GM18858 (cell line): ENCODE results near the gene CLP1.

ENCODE experiments used
- ATAC-seq: cut with Tn5 transposase; IDR thresholded peaks from one replicate; pipeline ENCODE4 v1.9.1; 2021; ENCODE audit not compliant: unreplicated experiment

The CLP1 gene

DNA sequence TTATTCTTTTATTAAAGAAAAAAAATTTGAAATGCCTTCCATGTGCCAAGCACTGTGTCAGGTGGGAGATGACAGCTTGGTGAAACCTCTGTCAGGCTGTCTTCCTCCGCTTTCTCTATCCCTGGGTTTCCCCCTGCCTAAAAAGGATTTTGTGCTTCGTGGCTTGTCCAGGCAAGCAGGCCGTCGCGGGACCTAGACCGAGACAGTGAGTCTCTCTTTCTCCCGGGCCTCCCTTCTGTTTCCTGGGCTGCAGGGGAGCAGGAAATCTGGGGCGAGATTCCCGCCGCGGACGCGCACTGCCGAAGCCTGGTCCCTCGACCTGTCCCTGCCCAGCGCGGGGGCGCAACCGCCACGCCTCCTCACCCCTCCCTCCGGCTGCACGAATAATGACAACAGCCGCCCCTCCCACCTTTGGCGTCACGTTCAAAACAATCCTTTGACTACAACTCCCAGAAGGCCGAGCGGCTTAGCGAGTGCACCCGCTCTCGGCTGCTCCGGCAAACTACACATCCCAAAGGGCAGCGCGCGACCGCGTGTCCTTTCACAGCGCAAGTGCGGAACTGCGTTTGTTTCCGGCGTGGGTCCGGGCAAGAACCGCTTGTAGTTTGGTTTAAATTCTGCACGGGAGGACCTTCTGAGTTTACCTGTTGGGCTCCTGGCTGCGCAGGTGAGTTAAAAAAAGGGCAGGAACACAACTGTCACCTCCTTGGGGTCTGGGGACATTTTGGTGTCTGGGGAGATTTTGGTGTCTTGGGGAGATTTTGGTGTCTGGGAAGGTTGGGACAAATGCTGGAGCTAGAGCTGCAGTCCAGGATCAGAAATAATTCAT lies at the start of gene CLP1:
CLP1 (plus strand) TSS at position 569 of the 829 bp plus-strand sequence. CDS start 1,715 bp downstream, outside the sequence.
- ATAC-seq: peak; percentile 99

- ATAC-seq: no peak
Measured at GRCh38 chr11:57610170-57610569, 47.4 kb upstream of the CLP1 start.

GRCh38 chr11:57614234-57614772 lies 43.3 kb upstream of the CLP1 start:
- ATAC-seq: no peak

DNA sequence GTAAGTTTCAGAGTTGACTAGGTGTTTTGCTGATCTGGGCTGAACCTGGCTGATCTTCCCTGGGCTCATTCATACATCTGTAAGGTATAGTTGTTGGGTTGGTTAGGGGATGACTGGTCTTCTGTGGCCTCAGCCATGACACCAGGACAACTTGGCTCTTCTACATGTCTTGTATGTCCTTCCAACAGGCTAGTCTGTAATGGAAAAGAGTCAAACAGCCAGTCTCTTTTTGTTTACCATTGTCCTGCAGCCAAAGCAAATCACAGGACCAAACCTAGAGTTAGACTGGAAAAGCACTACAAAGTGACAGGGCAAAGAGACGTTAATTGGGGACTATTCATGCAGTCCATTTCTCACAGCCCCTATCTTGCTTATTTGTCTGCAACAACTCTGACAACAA lies 42.3 kb upstream of the CLP1 start:
- ATAC-seq: no peak

GRCh38 chr11:57616595-57616994 lies 41.0 kb upstream of the CLP1 start:
- ATAC-seq: no peak

- ATAC-seq: no peak
Measured at GRCh38 chr11:57618438-57618837, 39.1 kb upstream of the CLP1 start.

DNA sequence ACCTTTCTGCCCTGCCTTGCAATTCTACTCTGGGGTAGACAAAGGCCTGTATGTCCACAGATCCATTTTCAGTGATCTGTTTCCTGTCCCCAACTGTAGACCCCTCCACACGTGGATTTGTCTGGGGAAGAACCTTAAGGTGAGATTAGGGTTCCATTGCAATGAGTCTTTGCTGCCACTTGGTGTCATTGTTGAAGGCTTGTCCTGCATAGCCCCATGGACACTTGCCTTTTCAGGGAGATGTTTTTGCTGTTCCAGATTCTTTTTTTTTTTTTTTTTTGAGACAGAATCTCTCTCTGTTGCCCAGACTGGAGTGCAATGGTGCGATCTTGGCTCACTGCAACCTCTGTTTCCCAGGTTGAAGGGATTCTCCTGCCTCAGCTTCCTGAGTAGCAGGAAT lies 38.2 kb upstream of the CLP1 start:
- ATAC-seq: no peak

DNA sequence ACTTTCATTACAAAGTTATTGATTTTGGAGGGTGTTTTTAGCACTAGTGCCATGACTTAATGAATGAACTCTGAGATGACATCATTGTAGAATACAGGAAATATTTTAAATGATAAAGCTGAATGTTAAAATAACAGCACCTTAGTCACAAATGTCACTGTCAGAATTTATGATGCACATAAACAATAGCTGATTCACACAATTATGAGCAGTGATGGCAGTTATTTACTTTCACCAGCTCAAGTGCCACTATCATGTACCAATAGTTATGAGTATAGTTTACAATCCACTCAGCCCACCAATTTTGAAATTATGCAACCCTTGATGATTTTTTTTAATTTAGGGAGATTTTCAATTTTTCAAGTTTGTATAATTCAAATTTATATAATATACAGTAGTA lies 37.1 kb upstream of the CLP1 start:
- ATAC-seq: no peak

DNA sequence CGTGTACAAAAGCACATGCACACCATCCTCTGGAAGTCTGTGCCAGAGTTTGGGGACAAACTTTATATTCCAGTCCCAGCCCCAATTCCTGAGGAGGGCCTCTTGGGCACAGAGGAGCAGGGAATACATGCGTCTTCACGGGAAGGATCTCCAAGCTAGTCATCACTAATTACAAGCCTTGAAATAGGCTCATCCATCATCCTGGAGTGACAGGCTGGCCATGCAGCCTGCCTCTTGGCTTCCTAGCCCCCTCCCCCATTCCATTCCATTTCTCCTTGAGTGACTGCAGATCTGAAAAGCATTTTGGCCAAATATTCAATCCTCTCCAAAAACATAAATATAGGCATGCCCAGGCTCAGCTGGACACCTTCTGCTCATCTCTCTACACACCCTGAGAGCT lies 35.3 kb upstream of the CLP1 start:
- ATAC-seq: no peak

DNA sequence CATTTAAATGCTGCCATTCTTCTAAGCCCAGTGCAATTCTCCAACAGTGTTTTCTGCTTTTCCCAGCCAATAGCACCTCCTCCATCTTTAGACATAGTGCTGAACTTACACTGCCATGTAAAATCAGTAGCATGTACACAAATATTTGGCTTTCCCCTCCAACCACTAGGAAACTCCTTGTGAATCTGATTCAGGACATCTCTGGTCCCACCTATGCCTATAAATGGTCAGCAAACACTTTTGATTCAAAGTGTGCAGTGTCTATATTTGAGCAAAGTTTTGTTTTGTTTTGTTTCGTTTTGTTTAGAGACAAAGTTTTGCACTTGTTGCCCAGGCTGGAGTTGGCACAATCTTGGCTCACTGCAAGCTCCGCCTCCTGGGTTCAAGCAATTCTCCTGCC lies 32.7 kb upstream of the CLP1 start:
- no peak for ATAC-seq

DNA sequence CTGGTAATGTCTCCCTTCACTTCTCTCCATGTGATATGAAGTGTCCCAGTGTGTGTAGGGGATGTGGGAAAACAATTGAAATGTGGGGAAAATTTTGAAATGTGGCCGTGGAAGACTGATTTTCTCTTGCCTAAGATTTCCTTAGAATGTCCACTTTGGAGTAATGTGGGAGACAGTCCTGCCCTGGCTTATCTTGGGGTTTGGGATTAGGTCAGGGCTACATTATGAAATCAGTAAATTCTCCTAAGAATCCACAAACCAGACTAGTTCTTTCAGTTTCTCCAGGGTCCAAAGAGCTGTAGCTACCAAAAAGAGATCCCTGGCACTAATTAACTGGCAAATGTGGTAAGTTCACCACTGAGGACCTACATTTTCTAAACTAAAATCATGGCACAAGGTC lies 30.7 kb upstream of the CLP1 start:
- no peak for ATAC-seq

DNA sequence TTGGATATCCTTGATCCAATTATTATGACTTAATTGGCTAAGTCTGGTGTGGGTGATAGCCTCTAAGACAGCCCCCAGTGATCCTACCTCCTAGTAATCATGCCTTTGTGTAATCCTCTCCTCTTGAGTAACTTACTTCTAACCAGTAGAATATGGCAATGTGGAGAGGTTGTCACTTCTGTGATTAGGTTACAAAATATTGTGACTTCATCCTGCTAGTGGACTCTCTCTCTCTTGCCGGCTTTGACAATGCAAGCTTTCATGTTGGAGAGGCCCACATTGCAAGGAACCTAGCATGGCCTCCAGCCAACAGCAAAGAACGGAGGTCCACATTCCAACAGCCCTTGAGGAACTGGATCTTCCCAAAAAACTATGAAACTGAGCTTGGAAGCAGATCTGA lies 27.4 kb upstream of the CLP1 start:
- ATAC-seq: no peak

GRCh38 chr11:57632116-57632515 lies 25.4 kb upstream of the CLP1 start:
- no peak for ATAC-seq

DNA sequence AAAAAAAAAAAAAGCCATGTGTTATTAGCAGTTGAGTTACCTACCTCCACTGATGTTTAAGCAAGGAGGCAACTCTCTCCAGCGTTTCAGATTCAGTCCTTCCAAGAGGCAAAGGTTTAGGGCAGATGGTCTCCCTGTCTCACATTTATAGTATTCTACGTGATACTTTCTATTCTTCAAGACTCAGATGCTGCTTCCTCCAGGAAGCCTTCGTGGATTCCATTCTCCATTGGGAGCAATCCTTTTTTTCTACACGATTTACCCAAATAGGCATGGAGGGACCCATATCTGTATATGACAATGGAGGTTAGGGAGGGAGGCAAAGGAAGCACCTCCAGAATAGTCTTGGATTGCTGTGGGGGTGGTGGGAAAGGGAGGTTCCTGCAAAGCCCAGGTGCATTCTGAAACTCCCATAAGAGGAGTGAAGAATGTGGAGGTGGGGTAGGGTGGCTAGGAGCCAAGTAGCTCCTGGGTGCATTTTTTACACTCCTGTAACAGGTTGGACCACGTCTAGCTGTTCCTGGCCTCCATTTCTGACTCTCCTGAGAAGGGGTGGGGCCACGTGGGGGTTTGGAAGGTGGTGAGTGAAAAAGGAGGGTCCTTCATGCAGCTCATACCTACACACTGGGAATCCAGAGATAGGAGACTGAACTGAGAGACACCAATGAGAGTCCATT lies 24.0 kb upstream of the CLP1 start:
- no peak for ATAC-seq

- no peak for ATAC-seq
Measured at GRCh38 chr11:57634311-57634710, 23.3 kb upstream of the CLP1 start.

GRCh38 chr11:57635246-57635645 lies 22.3 kb upstream of the CLP1 start:
- no peak for ATAC-seq

DNA sequence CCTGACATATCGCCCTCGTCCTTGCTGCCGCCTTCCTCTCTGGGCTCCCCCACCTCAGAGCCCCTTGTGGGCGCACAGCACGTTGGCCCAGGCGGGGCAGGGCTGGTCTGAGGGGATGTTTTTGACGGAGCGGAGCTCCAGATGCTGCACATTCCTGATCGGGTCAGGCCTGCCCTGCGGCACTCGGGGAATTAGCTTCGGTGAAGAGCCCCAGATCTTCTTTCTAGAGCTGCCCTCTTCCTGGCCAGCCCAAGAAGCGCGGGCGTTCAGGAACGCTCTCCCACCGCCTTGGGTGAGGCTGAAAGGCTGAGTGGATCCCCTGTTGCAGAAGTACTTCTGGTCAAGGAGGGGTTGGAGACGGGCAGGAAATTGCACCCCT lies 19.9 kb upstream of the CLP1 start:
- ATAC-seq: no peak

GRCh38 chr11:57638005-57638781 lies 19.4 kb upstream of the CLP1 start:
- no peak for ATAC-seq

GRCh38 chr11:57638811-57639320 lies 18.7 kb upstream of the CLP1 start:
- no peak for ATAC-seq

DNA sequence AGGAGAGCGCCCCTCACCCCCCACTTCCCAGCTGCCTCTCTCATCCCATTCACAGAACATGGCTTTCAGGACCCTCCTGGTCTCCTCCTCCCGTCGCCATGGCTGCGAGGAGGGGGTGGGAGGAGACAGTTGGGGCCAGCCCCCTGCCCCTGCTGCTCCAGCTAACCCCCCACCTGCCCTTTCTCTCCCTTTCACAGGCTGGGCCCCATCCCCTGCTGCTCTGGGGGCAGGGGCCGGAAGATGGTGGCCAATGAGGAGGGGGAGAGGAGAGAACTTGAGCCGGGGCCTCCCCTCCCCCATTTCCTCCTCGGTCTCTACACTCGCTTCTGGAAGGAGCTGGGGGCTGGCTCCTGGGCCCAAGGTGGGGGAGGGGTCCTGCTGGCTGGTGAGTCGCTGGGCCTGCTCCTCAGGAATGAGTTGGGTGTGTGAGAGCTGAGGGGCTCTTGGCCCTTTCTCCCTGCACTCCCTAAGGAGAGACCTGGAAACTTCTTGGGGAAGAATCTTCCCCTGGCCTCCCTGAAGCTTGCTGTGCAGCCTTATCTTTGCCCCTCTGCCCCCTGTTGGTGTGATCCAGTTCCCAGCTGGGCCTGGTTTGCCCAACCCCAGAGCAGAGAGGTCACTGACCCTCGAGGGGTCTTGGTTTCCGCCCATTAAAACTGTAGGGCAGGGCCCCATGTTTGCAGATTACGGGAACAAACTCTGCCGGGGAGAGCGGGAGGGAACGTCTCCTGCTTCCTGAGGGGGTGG lies 18.1 kb upstream of the CLP1 start:
- no peak for ATAC-seq
